ENCODE results near the gene DDX3X. TPM values are rescaled to one million over a fixed set of nuclear protein-coding genes. Genes with fewer than 3 reads are reported as not detected.

DDX3X gene
- total RNA-seq, 1 experiment from 2014 or later = 338 TPM

DNA sequence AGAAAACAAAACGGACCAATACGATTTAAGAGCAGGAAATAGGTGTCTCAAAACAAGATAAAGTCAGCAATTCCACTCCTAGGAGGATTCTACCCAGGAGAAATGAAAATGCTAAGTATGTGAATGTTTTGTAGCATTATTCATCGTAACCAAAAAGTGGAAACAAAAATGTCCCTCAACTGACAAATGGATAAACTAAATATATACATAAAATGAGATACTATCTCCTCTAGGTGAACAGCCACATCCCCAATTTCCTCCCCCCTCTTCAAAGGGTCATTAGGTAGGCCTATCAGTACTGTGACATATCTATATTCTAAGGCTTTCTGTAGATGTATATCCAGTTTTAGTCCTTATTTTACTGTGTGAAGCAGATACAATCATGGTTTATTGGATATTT is 18.0 kb downstream of the DDX3X start:
- H3K56ac ChIP-seq (ENCODE audit: insufficient read length, low read depth, low read length) = no peak overlapping the region
- no peak overlapping the region for H4K91ac ChIP-seq (ENCODE audit: insufficient read length, low read depth, low read length)
- no peak overlapping the region for H2BK5ac ChIP-seq (ENCODE audit: insufficient read length, low read length)
- no peaks in the 10 kb centered on the region for H3K9me3 ChIP-seq (ENCODE audit: control insufficient read depth, low read depth, low read length)
- no peak for DNase-seq
- H4K8ac ChIP-seq (replicated peaks; ENCODE audit: insufficient read length, low read depth, low read length) = no peak overlapping the region
- no peaks in the 10 kb centered on the region for H3K79me1 ChIP-seq (ENCODE audit: insufficient read depth, low read depth, low read length, poor library complexity, severe bottlenecking)
- 0 out of 2 replicates have a peak, but pooled peaks cover 2% of the 10 kb centered on the region for H3K79me2 ChIP-seq (ENCODE audit: insufficient read depth, low read length)
- no peak for TF ChIP-seq CTCF (conservative IDR thresholded peaks at IDR 0.05)
- H3K18ac ChIP-seq (ENCODE audit: insufficient read length, low read depth, low read length) = no peak overlapping the region
- H3K27me3 Mint-ChIP-seq (ENCODE audit: low read depth) = no peaks in the 10 kb centered on the region; the same call in 1 of the 2 replicates
- no peaks in the 10 kb centered on the region for H3K27me3 ChIP-seq (ENCODE audit: insufficient read depth, low read length)
- no peak overlapping the region for H2BK15ac ChIP-seq (ENCODE audit: low read depth, low read length)
- H3K4me3 Mint-ChIP-seq = no peak overlapping the region
- peaks cover 52 to 59% of the 10 kb centered on the region in 2 experiments for H3K9me3 Mint-ChIP-seq
- peaks cover 2% of the 10 kb centered on the region for H4K20me1 ChIP-seq (ENCODE audit: control insufficient read depth, insufficient read depth, insufficient read length)
- H3K27ac ChIP-seq (ENCODE audit: insufficient read length, low read depth, low read length) = no peak overlapping the region
- H2AK5ac ChIP-seq (ENCODE audit: insufficient read length, low read length) = no peak overlapping the region
- peaks cover 0 to 10% of the 10 kb centered on the region in 2 experiments; a peak in 2 of 4 replicates for H3K4me1 Mint-ChIP-seq
- no peak overlapping the region for H2BK20ac ChIP-seq (ENCODE audit: low read depth, low read length, poor library complexity, severe bottlenecking)
- H4K5ac ChIP-seq (ENCODE audit: insufficient read length, low read depth, low read length) = no peak overlapping the region
- H2AFZ ChIP-seq (ENCODE audit: low read length) = no peak overlapping the region
- H3K23ac ChIP-seq (ENCODE audit: insufficient read length, low read depth, low read length) = no peak overlapping the region
- H3K14ac ChIP-seq (ENCODE audit: insufficient read depth, low read length) = no peak overlapping the region
- no peaks in the 10 kb centered on the region for H3K23me2 ChIP-seq (ENCODE audit: insufficient read length, low read depth, low read length, poor library complexity, severe bottlenecking)
- no peak overlapping the region for H2BK12ac ChIP-seq (ENCODE audit: insufficient read length, low read depth, low read length)
- peaks cover 11 to 40% (median 25%) of the 10 kb centered on the region in 3 experiments for H3K36me3 Mint-ChIP-seq (ENCODE audit: insufficient read depth in 1 of 3, low read depth in 3 of 3)
- no peak overlapping the region for H3T11ph ChIP-seq (ENCODE audit: low read length)
- no CpG with 5 or more reads among the region's 3 CpGs for WGBS (ENCODE audit: extremely low coverage, insufficient read length, low lambda C conversion rate)
- no peak overlapping the region for H3K4ac ChIP-seq (ENCODE audit: low read depth, low read length)
- peak overlapping the region in 1 of 3 experiments; percentile 61; a peak in 2 of 7 replicates for H3K27ac Mint-ChIP-seq
- no peak overlapping the region for H3K9ac ChIP-seq (ENCODE audit: extremely low read depth, insufficient read length, low read length)
- no peak overlapping the region for H2BK120ac ChIP-seq (ENCODE audit: low read depth, low read length, poor library complexity, severe bottlenecking)
- H3K4me1 ChIP-seq (ENCODE audit: insufficient read depth, low read length) = no peaks in the 10 kb centered on the region
- H3K4me2 ChIP-seq (ENCODE audit: insufficient read depth, insufficient read length, low read length) = no peak overlapping the region
